ENCODE data around the gene PRM3.

The PRM3 gene

DNA sequence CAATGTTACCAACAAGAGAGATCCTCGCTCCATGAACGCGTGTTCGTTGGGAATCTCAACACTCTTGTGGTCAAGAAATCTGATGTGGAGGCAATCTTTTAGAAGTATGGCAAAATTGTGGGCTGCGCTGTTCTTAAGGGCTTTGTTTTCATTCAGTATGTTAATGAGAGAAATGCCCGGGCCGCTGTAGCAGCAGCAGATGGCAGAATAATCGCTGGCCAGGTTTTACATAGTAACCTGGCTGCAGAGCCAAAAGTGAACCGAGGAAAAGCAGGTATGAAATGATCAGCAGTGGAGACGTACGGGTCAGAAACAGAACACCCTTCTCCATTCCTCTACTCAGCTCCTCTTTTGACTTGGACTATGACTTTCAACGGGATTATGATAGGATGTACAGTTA is 30.8 kb downstream of the PRM3 start:
- no peak for DNase-seq

DNA sequence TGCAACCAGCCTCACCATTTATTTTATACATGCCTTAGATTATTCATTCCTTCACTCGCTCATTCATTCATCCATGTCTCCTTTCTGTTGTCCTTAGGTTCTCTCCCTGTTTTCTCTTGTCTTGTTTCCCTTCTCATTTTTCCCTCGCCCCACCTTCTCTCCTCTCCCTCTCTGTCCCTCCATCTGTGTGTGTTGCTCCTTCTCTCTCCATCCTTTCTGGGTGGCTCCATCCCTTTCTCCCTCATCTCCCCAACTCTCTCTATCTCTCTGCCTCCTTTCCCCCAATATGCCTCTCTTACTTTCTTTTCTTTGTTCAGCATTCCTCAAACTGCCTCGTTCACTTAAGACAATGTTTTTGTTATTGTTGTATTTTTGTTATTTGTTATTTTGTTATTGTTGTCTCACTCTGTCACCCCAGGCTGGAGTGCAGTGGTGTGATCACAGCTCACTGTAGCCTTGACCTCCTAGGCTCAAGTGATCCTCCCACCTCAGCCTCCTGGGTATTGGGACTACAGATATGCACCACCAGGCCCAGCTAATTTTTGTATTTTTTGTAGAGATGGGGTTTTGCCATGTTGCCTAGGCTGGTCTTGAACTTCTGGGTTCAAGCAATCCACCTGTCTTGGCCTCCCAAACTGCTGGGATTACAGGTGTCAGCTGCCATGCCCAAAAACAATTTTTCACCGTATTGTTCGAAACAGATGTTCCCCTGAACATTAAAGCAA is 31.8 kb downstream of the PRM3 start:
- no peak for DNase-seq

DNA sequence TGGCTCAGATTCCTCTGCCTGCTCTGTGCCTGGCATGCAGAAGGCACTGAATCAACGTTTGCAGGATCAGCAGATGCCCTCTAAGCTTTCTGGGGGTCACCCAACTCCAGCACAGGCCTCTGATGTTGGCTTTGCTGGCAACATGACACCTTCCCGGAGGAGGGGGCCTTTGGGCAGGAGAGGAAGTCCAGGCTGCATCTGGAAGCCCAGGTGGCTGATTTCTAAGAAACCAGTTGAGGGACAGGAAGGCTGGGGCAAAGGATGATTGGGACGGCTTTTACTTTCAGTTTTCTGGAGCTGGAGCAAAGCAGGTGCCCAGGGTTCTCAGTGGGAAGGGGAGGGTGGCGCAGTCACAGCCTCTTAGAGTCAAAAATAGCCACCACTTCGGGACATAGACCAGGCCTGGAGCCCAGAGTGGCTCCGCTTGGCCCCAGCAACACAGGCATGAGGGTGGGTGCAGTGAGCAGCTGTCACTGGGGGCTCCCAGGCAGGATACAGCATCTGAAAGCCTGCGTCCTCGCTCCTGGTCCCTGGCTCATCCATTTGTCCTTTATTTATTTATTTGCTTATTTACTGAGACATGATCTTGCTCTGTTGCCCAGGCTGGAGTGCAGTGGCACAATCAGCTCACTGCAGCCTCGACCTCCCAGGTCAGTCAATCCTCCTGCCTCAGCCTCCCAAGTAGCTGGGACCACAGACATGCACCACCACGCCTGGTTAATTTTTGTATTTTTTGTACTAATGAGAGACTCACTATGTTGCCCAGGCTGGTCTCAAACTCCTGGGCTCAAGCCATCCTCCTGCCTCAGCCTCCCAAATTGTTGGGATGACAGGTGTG is 32.6 kb downstream of the PRM3 start:
- DNase-seq, result no peak

DNA sequence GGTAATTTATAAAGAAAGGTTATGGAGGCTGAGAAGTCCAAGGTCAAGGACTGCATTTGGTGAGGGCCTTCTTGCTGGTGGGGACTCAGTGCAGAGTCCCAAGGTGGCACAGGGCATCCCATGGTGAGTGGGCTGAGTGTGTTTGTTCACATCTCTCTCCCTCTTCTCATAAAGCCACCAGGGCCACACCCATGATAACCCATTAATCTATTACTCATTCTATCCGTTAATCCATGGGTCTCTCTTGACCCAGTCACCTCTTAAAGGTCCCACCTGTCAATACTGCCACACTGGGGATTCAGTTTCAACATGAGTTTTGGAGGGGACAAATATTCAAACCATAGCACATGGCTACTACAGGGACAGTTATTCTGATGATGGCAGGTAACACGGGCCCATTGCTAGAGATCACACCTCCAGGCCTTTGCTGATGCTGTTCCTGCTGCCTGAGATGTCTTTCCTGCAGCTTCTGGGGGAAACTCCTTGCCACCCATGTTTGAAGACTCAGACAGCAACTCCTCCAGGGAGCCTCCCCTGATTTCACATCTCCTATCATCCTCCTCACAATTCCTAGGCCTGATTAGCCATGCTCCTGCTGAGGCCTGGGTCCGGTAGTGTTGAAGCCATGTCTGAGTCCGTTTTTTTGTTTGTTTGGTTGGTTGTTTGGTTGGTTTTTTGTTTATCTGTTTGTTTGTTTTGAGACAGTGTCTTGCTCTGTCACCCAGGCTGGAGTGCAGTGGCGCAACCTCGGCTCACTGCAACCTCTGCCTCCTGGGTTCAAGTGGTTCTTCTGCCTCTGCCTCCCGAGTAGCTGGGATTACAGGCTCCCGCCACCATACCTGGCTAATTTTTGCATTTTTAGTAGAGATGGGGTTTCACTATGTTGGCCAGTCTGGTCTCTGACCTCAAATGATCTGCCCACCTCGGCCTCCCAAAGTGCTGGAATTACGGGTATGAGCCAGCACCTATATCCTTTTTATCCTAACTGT is 33.5 kb downstream of the PRM3 start:
- DNase-seq, result no peak

DNA sequence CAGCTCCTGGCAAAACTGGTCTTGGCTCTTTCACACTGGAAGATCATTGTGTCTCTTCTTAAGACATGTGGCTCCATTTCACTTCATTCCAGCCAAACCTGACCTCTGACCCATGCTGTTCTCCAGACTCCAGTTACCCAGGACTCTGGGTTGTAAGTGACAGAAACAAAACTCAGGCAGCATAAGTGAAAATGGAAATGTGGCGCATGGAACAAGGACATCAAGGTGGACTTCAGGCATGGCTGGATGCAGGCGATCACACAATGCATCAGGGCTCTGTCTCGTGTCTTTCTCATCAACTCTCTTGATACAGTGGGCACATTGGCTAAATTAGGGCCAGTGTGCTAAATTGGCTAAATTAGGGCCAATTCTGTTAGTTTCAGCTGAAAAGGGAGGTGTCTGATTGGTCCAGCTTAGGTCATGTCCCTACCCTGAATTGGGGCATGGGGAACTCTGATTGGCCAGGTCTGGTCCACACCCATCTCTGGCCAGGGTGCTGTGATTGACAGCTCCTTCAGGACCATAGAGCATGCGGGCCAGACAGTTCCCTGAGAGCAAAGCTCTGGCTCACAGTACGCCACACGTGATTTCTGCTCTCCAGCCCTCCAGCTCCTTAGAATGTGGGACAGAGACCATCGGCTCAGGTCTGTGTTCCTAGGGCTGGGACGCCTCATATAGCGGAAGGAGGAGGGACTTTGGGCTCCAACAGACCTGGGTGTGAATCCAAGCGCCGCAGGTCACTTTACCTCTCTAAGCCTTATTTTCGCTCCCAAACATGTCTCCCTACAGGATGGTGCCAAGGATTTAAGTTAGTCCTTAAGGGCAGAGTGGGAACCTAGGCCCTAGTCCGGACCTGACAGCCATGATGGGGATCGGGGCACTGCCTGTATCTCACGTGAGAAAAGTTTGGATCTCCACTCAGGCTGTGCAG is 34.9 kb downstream of the PRM3 start:
- no peak for DNase-seq

DNA sequence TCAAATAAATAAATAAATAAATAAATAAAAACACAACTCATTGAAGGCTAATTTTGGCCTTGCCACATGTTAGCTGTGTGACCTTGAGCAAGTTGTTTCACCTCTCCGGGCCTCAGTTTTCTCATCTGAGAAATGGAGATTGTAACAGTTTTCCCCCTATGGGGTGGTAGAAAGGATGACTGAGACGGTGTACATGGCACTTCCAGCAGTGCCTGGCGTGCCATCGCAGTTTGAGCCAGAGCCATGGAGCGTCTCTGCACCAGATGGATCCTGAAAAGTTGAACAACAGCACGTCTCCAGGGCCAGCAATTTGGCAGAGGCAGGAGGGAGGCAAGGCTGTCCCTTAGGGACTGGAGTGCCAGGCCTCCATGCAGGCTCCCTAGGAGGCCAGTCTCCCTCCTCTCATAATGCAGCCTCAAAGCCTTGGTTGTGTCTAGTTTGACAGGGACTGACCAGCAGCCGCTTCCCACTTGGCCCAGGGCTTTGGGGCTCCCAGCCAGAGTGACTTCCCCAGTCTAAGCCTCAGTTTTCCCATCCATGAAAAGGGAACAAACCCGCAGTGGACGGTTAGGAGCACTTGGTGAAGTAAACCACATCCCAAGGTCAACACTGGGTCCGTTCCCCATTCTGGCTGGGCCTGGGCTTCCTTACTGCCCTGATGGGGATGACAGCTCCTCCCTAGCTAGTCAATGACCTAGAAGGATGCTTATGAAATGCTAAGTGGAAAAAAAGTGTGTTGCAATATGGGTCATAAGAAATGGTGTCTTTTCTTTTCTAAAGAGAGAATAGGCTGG is 36.8 kb downstream of the PRM3 start:
- no peak for DNase-seq

DNA sequence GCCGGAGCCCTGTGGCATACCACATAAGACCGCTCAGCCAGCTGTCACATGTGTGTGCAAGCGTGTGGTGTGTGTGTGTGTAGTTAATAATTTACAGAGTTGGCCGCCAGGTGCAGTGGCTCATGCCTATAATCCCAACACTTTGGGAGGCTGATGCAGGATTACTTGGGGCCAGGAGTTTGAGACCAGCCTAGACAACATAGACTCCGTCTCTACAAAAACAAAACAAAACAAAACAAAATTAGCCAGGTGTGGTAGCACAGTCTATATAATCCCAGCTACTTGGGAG is 37.8 kb downstream of the PRM3 start:
- no peak for DNase-seq

DNA sequence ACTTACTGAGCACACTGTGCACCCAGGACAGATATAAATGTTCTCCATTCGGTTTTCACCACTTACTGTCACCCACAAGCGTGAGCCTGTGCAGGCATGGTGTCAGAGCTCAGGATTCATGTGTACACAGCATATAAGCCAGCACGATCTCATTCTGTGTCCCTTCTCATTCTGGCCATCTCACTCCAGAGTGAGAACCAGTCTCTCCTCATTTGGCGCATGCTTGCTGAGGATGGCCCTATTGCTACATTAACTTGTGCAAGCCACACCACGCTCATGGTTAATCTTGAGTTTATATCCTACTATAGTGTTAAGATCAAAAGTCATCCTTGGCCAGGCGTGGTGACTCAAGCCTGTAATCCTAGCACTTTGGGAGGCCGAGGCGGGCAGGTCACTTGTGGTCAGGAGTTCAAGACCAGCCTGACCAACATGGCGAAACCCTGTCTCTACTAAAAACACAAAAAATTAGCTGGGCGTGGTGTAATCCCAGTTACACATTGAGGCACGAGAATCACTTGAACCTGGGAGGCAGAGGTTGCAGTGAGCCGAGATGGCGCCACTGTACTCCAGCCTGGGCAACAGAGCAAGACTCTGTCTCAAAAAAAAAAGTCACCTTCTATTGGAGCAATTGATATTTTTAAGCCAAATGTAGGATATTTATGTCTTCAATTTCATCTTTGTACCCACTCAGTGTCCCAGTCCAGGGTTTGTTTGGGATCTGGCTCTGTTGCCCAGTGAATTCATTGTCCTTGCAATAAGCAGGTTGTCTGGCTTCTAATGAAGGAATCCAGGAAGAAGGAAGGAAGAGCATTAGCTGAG is 38.3 kb downstream of the PRM3 start:
- DNase-seq, result no peak

DNA sequence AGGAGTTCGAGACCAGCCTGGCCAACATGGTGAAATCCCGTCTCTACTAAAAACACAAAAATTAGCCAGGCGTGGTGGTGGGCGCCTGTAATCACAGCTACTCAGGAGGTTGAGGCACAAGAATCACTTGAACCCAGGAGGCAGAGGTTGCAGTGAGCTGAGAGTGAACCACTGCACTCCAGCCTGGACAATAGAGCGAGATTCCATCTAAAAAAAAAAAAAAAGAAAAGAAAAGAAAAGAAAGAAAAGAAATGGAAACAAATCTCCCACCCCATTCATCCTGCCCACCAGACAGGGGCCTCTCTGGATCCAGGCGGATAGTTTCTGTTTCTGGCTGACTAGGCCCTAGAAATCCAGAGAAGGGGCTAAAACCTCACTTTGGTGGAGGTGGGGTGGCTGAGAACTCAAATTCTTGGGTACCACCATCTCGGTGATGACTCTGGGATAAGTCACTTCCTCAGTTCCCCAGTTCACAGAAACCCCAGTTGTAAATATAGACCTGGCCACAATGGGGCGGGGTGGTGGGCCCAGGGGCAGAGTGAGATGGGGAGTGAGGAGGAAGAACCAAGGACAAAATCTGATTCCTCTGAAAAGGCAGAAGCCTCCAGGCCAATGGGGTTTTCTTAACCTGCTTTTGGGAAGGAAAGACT is 39.6 kb downstream of the PRM3 start:
- DNase-seq, result no peak

DNA sequence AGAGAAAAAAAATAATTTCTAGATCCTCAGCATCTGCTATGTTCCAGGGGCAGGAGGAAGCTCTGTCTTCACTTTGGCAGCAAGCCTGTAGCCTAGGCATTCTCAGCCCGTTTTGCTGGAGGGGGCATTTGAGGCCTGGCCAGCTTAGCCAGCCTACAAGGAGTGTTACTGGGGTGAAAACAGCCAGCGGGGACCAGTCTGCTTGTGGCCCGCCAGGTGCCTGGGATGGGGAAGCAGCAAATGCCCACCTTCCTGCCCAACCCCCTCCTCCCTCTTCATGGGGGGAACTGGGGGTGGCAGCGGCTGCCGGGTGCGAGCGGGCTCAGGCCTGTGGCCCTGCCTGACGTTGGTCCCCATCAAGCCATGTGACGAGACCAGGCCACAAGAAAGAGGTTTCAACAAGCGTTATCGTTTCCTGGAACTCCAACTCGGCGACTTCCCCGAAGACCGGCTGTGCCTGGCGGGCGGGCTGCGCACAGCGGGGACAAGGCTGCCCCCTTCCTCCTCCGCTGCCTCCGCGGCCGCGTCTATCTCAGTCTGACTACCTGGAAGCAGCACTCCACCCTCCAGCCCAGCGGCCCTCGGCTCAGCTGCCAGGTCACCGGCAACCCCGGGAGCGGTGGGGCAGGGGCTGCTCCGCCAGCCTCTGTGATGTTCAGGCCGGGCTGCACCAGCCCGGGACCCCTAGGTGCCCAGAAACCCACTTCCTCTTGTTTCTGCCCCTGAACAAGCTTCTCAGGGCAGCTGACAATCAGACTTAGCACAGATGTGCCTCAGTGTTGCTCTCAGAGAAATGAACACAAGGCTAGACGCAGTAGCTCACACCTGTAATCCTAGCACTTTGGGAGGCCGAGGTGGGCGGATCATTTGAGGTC is 40.3 kb downstream of the PRM3 start:
- DNase-seq, result no peak

DNA sequence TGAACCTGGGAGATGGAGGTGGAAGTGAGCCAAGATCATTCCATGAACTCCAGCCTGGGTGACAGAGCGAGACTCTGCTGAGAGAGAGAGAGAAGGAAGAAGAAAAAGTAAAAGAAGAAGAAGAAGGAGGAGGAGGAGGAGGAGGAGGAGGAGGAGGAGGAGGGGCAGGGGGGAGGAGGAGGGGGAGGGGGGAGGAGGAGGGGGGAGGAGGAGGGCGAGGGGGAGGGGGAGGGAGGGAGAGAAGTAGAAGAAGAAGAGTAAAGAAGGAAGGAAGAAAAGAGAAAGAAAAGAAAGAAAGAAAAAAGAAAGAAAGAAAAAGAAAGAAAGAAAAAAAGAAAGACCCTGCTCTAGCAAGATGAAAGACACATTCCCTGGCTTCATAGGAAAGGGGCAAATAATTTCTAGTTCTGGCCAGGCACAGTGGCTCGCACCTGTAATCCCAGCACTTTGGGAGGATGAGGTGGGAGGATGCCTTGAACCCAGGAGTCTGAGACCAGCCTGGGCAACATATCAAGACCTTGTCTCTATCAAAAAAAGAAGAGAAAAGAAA is 41.1 kb downstream of the PRM3 start:
- no peak for DNase-seq

DNA sequence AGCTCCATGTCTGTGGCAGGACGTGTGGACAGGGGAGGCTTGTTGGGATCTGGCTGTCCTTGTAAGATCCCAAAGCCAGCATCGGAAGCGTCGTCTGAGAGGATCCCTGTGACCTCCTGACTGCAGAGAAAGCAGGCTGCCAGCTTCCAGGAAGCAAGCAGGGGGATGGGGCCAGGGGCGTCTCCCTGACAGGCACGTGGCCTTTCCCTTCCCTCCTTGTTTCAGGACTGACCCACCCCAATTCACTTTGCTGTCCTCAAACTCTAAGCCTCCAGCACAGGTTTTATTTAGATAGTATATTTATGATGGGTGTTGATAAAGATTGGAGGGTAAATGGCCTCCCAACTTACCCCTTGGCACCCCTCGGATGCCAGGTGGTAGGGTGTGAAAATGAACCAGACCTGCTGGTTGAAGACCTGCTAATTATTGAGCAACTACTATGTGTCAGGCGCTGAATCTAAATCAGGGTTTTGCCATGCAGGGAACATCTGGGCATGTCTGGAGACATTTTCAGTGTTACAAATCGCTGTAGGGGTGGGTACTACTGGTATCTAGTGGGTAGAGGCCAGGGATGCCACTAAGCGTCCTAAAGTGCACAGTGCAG is 42.0 kb downstream of the PRM3 start:
- no peak for DNase-seq

DNA sequence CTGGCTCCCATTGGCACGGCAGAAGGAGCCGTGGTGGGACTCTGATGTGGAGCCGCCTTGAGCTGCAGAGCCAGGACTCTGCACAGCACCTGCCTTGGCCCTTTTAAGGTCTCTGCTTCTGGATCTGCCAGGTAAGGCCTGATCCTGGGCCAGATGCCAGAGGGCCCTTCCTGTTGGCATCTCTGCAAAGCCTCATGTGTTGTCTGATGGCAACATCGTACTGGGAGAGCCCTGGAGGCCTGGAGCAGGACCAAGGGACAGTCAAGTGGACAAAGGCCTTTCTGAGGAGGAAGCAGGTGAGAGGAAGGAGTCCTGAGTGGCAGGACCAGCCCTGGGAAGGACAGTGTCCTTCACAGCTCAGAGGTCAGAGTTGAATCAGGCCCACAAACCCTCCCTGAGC is 43.5 kb downstream of the PRM3 start:
- no peak for DNase-seq

DNA sequence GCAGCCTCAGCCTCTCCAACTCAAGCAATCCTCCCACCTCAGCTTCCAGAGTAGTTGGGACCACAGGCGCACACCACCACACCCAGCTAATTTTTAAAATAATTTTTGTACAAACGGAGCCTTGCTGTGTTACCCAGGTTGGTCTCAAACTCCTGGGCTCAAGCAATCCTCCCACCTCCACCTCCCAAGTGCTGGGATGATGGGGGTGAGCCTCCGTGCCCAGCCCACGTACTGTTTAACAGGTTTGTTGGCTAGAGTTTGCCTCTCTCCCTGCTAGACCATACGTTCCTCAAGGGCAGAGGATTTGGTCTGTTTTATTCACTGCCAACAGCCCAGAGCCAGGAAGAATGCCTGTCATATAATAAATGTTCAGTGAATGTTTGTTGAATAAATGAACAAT is 44.0 kb downstream of the PRM3 start:
- no peak for DNase-seq

DNA sequence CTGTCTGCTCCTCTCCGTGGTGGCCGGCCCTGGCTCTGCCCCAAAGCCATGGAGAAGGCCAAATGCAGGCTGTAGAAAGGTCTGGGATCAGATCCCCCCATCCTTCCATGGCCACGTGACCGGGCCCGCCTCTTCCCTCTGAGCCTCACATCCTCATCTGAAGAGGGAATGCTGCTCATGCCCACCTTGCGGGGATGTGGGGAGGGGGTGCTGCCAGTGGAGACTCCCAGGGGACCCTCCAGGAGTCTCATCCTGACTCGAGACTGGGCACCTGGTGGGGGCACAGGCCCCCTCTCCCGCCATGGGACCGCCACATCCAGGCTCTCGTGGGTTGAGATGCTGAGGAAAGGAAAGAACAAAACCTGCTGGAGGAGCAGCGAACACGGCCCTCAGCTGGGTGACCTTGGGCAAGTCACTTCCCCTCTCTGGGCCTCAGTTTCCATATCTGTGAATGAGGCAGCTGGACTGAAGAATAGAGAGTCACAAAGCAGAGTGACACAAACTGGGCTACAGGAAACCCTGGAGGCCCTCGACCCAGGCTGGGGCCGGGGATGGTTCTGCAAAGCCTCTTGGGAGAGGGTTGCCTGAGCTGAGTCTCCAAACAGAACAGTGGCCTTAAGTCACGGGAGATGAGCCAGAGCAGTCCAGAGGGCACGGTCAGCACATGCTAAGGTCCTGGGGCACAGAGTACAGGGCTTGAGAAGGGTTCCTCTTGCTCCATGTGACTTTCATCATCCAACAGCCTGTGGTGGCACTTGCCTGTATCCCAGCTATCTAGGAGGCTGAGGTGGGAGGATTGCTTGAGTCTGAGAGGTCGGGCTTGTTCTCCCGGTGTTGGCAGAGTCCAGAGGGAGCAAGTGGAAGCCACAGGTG is 47.5 kb downstream of the PRM3 start:
- DNase-seq, result no peak

DNA sequence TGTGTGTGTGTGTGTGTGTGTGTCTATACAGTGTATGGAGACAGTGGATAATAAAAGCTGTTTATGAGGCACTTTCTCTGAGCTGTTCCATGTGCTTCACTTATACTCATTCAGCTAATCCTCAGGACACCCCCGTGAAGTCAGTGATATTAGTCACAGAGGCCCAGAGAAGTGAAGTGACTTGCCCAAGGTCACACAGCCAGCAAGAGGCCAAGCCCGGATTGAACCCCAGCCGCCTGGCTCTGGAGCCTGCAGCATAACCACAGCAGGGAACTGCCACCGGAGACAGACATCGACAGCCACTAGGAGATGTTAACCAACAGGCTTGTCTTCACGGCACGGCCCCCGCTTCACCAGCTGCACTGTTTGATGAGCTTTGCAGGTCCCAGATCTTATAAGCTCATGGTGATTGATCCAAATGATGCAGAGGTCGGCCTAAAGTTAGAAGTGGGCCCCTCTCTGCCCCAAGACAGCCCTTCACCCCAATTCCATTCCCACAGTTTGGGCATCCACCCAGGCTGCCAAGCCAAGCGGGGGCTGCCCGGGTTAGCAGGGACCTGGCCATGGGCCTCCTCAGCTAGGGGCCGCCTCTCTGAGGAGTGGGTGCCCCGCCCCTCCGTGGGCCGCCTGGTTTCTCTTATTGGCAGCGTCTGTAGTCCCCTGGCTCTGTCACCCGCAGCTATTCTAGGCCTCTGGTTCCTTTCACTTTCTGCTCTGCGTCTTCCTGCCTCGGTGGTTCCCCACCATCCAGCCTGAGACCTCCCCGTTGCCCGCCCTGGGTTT is 48.3 kb downstream of the PRM3 start:
- no peak for DNase-seq
